MM.1S (cell line): ENCODE data around the gene MSRB1.

Source experiments
- EZH2 ChIP-seq: fragments of 300-600 bp; sonication (generic); optimal IDR thresholded peaks from 2 replicates; pipeline ENCODE3; 2017; ENCODE audit warnings: low read depth, mild to moderate bottlenecking, antibody characterized with exemption, low read length, mixed read lengths
- EZH2phosphoT487 ChIP-seq: fragments of 300-600 bp; sonication (generic); IDR thresholded peaks from 2 replicates; pipeline ENCODE4 v1.6.1; 2018; ENCODE audit warnings: antibody characterized with exemption, low read length
- TF ChIP-seq, protein P1 (sequence below): fragments of 300-600 bp; sonication (generic); IDR thresholded peaks from 2 replicates; pipeline ENCODE4 v1.5.1; 2016; ENCODE audit warnings: antibody characterized with exemption, low read length, mixed read lengths

DNA sequence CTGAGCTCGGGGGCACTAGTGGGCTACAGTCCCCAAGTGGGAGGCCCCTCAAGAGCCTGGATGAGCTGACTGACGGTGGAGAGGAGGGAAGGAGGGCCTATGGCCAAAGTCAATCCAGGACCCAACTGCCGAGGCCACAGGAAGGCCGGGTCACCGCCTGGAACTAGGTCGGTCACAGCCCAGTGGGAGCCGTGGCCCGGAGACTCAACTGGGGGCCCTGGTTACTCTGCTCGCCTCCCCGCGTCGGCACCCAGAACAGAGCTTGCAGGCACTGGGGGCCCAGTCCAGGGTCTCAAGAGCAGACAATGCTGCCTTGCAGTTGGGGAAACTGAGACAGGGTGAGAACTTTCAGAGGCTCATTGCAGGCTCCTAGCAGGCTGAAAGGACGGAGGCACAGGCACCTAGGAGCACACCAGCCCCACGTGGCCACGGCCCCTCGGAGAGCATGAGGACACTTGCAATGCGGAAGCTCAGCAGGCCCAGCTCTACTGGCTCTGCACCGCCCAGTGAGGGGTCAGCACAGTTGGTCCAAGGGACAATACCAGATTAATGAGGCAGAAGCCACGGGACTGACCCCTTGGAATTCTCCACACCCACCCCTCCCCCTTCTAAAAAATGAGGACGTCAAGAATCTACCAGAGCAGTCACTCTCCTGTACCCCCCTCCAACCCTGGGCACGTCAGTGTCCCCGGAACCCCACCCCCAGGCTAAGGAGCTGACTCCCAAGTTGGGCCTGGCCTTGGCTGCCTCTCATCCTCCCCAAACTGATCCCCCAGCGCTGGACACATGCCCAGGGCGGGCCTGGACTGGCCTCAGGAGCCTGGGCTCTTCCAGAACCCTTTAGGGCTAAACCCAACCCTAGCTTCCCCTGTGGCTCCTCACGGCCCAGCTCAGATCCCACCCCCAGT is 27.0 kb downstream of the MSRB1 start:
- TF ChIP-seq, protein P1, sequence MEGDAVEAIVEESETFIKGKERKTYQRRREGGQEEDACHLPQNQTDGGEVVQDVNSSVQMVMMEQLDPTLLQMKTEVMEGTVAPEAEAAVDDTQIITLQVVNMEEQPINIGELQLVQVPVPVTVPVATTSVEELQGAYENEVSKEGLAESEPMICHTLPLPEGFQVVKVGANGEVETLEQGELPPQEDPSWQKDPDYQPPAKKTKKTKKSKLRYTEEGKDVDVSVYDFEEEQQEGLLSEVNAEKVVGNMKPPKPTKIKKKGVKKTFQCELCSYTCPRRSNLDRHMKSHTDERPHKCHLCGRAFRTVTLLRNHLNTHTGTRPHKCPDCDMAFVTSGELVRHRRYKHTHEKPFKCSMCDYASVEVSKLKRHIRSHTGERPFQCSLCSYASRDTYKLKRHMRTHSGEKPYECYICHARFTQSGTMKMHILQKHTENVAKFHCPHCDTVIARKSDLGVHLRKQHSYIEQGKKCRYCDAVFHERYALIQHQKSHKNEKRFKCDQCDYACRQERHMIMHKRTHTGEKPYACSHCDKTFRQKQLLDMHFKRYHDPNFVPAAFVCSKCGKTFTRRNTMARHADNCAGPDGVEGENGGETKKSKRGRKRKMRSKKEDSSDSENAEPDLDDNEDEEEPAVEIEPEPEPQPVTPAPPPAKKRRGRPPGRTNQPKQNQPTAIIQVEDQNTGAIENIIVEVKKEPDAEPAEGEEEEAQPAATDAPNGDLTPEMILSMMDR: no peak
- no peak for TF ChIP-seq EZH2phosphoT487
- TF ChIP-seq EZH2: no peak
